ENCODE measurements around the gene ANKRD53. TPM values are rescaled to one million over a fixed set of nuclear protein-coding genes. Genes with fewer than 3 reads are reported as not detected.

Gene ANKRD53
- total and polyA plus RNA-seq, 4 donors, result 0.63 to 2.5 (median 0.76) TPM

- ATAC-seq (ENCODE audit: insufficient read depth, low FRiP score) (no peak), DNase-seq (no peak)
- H3K36me3 ChIP-seq (ENCODE audit: control insufficient read depth in 4 of 4, insufficient read depth in 4 of 4, low read length in 4 of 4), result no peaks in the 10 kb centered on the region
- TF ChIP-seq CTCF (IDR thresholded peaks at IDR 0.05; ENCODE audit: control extremely low read depth, extremely low read depth), result no peak
- no peak overlapping the region for H3K27ac ChIP-seq (ENCODE audit: low read depth in 1 of 2, low read length in 1 of 2)
- H3K27me3 ChIP-seq (ENCODE audit: control insufficient read depth in 3 of 3, insufficient read depth in 3 of 3, low read length in 2 of 3), result peaks cover 0 to 9% (median 0%) of the 10 kb centered on the region in 3 donors
- peaks cover 0 to 4% (median 0%) of the 10 kb centered on the region in 5 donors for H3K4me1 ChIP-seq (ENCODE audit: control insufficient read depth in 5 of 5, insufficient read depth in 5 of 5, low read length in 5 of 5)
- no peaks in the 10 kb centered on the region for H3K9me3 ChIP-seq (ENCODE audit: control insufficient read depth in 4 of 4, insufficient read depth in 3 of 4, low read length in 3 of 4)
- no peak overlapping the region for H3K9ac ChIP-seq (ENCODE audit: insufficient read depth in 1 of 2, low read length in 2 of 2)
- no peak overlapping the region for H3K4me3 ChIP-seq
- 49 to 59% methylated on average over 3 of the region's 3 CpGs for WGBS, 2 donors
These were observed 39.9 kb upstream of the ANKRD53 start for GRCh38 chr2:70938586-70938950.

GRCh38 chr2:70939001-70939838 is 39.2 kb upstream of the ANKRD53 start:
- H3K27ac ChIP-seq (ENCODE audit: low read depth in 1 of 2, low read length in 1 of 2), result no peak overlapping the region
- H3K9ac ChIP-seq (ENCODE audit: insufficient read depth in 1 of 2, low read length in 2 of 2), result no peak overlapping the region
- H3K9me3 ChIP-seq (ENCODE audit: control insufficient read depth in 4 of 4, insufficient read depth in 3 of 4, low read length in 3 of 4), result no peaks in the 10 kb centered on the region
- 39 to 54% methylated on average over 30 of the region's 30 CpGs for WGBS, 2 donors
- no peak for TF ChIP-seq CTCF (IDR thresholded peaks at IDR 0.05; ENCODE audit: control extremely low read depth, extremely low read depth)
- H3K36me3 ChIP-seq (ENCODE audit: control insufficient read depth in 4 of 4, insufficient read depth in 4 of 4, low read length in 4 of 4), result no peaks in the 10 kb centered on the region
- ATAC-seq (ENCODE audit: insufficient read depth, low FRiP score) (no peak), DNase-seq (peak in 1 of 3 donors; percentile 4)
- H3K4me1 ChIP-seq (ENCODE audit: control insufficient read depth in 5 of 5, insufficient read depth in 5 of 5, low read length in 5 of 5), result peaks cover 0 to 4% (median 0%) of the 10 kb centered on the region in 5 donors
- H3K4me3 ChIP-seq, result no peak overlapping the region
- H3K27me3 ChIP-seq (ENCODE audit: control insufficient read depth in 3 of 3, insufficient read depth in 3 of 3, low read length in 2 of 3), result peaks cover 0 to 12% (median 0%) of the 10 kb centered on the region in 3 donors

- ATAC-seq (ENCODE audit: insufficient read depth, low FRiP score), result no peak
- no peak overlapping the region for H3K4me3 ChIP-seq
- peaks cover 0 to 10% (median 0%) of the 10 kb centered on the region in 3 donors for H3K27me3 ChIP-seq (ENCODE audit: control insufficient read depth in 3 of 3, insufficient read depth in 3 of 3, low read length in 2 of 3)
- H3K36me3 ChIP-seq (ENCODE audit: control insufficient read depth in 4 of 4, insufficient read depth in 4 of 4, low read length in 4 of 4), result no peaks in the 10 kb centered on the region
- H3K9ac ChIP-seq (ENCODE audit: insufficient read depth in 1 of 2, low read length in 2 of 2), result no peak overlapping the region
- H3K27ac ChIP-seq (ENCODE audit: low read depth in 1 of 2, low read length in 1 of 2), result no peak overlapping the region
- H3K4me1 ChIP-seq (ENCODE audit: control insufficient read depth in 5 of 5, insufficient read depth in 5 of 5, low read length in 5 of 5), result peaks cover 0 to 4% (median 0%) of the 10 kb centered on the region in 5 donors
- peak in 1 of 3 donors; percentile 6 for DNase-seq
- H3K9me3 ChIP-seq (ENCODE audit: control insufficient read depth in 4 of 4, insufficient read depth in 3 of 4, low read length in 3 of 4), result no peaks in the 10 kb centered on the region
- TF ChIP-seq CTCF (IDR thresholded peaks at IDR 0.05; ENCODE audit: control extremely low read depth, extremely low read depth), result no peak
- 82 to 86% methylated on average over 10 of the region's 10 CpGs for WGBS, 2 donors
These were observed 38.4 kb upstream of the ANKRD53 start for GRCh38 chr2:70939839-70940580.

Measured in lung (tissue), 12 donors.